RWPE2 (cell line): Measurements from ENCODE around the gene FER.
A peak's percentile ranks its signal among the peaks of the same experiment; 100 is the strongest.

Source experiments
- ATAC-seq: fragments of 200-7000 bp; cut with Tn5 transposase; 3 replicates; pipeline ENCODE4 v1.9.1; 2021; ENCODE audit warnings: low read depth
- DNase-seq: peaks from one replicate; pipeline ENCODE4 v3.0.0-alpha.2; 2020; ENCODE audit warnings: low spot score
- H3K27ac ChIP-seq: fragments of 450-650 bp; 2 replicates; pipeline ENCODE4 v1.5.1; 2017; ENCODE audit warnings: mild to moderate bottlenecking; ENCODE audit not compliant: poor library complexity, severe bottlenecking
- H3K27me3 ChIP-seq: fragments of 250-450 bp; sonication (Bioruptor Pico); 2 replicates; pipeline ENCODE4 v1.5.1; 2021; ENCODE audit warnings: mild to moderate bottlenecking, moderate library complexity; ENCODE audit not compliant: insufficient read depth, poor library complexity, severe bottlenecking
- H3K36me3 ChIP-seq: fragments of 250-450 bp; sonication (Bioruptor Pico); 2 replicates; pipeline ENCODE4 v1.5.1; 2020; ENCODE audit warnings: low read depth, mild to moderate bottlenecking, moderate library complexity
- H3K4me1 ChIP-seq: fragments of 250-450 bp; sonication (Bioruptor Pico); 2 replicates; pipeline ENCODE4 v1.5.1; 2021; ENCODE audit warnings: mild to moderate bottlenecking, moderate library complexity; ENCODE audit not compliant: insufficient read depth, poor library complexity, severe bottlenecking
- H3K4me3 ChIP-seq: fragments of 250-450 bp; sonication (Bioruptor Pico); 2 replicates; pipeline ENCODE4 v1.5.1; 2021; ENCODE audit warnings: mild to moderate bottlenecking, moderate library complexity; ENCODE audit not compliant: severe bottlenecking
- H3K9me3 ChIP-seq: fragments of 250-450 bp; sonication (Bioruptor Pico); 2 replicates; pipeline ENCODE4 v1.5.1; 2021; ENCODE audit warnings: mild to moderate bottlenecking, moderate library complexity; ENCODE audit not compliant: severe bottlenecking
- TF ChIP-seq, protein P1 (sequence below): fragments of 450-650 bp; IDR thresholded peaks from one replicate; pipeline ENCODE4 v1.5.1; 2017; ENCODE audit warnings: mild to moderate bottlenecking, moderate library complexity; ENCODE audit not compliant: poor library complexity, severe bottlenecking

FER gene

DNA sequence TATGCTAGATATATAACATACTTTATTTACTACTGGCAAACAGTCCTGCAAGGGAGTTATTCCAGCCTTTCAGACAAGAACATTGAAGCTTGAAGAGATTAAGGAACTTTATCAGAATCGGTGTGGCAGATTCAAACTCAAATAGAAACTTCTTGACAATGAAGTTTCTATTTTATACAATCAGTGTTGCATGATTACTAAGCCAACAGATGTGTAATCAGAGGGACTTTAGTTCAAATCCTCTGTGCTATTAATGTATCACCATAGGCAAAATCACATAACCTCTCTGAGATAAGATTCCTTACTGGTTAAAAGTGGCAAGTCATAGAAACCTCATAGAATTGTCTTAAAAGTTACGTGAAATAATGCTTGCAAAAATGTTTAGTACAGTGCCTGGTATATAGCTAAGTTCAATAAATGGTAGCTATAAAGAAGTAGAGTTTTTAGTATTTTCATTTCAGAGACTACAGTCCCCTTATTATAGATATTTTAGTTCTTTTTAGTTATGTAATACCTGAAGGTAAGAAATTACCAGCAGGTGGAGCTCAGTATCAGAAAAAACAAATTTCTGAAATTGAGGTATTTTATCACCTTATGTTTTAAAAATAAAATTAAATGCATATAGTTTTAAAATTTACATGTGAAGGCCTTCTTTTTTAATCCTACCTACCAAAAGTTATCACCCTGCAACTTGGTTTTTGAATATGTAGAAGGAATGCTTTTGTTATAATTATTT is 172.1 kb downstream of the FER start:
- Histone ChIP-seq H3K9me3 (no peaks in the 10 kb centered on the region), H3K36me3 (no peaks in the 10 kb centered on the region), H3K27ac (no peak overlapping the region), H3K27me3 (no peaks in the 10 kb centered on the region), H3K4me3 (no peak overlapping the region), H3K4me1 (no peaks in the 10 kb centered on the region)
- DNase-seq (no peak), ATAC-seq (no peak)
- TF ChIP-seq, protein P1, sequence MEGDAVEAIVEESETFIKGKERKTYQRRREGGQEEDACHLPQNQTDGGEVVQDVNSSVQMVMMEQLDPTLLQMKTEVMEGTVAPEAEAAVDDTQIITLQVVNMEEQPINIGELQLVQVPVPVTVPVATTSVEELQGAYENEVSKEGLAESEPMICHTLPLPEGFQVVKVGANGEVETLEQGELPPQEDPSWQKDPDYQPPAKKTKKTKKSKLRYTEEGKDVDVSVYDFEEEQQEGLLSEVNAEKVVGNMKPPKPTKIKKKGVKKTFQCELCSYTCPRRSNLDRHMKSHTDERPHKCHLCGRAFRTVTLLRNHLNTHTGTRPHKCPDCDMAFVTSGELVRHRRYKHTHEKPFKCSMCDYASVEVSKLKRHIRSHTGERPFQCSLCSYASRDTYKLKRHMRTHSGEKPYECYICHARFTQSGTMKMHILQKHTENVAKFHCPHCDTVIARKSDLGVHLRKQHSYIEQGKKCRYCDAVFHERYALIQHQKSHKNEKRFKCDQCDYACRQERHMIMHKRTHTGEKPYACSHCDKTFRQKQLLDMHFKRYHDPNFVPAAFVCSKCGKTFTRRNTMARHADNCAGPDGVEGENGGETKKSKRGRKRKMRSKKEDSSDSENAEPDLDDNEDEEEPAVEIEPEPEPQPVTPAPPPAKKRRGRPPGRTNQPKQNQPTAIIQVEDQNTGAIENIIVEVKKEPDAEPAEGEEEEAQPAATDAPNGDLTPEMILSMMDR = peak; percentile 81

DNA sequence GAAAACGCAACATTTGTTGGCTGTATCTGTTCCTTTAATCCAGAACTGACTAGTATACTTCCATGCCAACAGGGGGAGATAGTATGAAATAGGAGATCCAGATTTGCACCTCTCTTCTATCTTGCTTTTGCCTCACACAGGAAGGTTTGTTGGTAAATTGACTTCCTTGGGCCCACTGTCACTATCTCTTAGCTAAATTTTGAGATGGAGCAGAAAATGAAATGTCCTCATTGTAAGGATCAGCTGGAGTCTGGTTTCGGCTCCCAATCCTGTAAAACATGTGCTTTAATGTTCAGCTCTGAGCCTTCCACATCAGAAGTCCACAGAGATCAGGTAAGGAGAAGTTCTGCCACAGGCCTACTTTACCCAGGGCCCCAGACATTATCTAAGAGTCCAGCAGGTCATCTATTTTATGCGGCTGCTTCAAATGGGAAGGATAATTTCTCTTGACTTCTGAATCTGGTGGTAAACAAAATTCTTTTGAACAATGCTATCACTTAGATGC is 176.8 kb downstream of the FER start:
- Histone ChIP-seq H3K36me3 (no peaks in the 10 kb centered on the region), H3K27me3 (no peaks in the 10 kb centered on the region), H3K9me3 (no peaks in the 10 kb centered on the region), H3K27ac (no peak overlapping the region), H3K4me3 (no peak overlapping the region), H3K4me1 (peaks cover 5% of the 10 kb centered on the region)
- ATAC-seq (no peak), DNase-seq (no peak)
- TF ChIP-seq, protein P1 = no peak

DNA sequence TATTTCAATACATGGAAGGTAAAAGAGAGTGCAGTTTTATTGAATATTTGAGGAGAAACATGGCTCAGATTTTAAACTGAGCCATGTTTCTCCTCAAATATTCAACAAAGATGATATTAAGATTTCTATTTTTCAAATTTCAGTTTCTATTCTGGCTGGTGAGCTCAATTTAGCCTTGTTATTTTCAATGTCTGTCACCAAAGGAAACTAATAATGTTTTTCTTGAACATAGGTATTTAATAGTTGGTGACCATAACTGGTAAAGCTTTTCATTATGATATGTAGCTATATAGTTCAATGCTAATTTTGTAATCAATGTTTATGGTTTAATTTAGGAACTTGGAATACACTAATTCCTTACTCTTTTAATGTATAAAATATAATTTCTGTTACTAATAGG is 177.4 kb downstream of the FER start:
- H3K9me3 ChIP-seq = no peaks in the 10 kb centered on the region
- peaks cover 5% of the 10 kb centered on the region for H3K4me1 ChIP-seq
- DNase-seq = no peak
- H3K36me3 ChIP-seq = no peaks in the 10 kb centered on the region
- H3K4me3 ChIP-seq = no peak overlapping the region
- no peak for ATAC-seq
- H3K27me3 ChIP-seq = no peaks in the 10 kb centered on the region
- no peak overlapping the region for H3K27ac ChIP-seq
- TF ChIP-seq, protein P1 = no peak

GRCh38 chr5:108930107-108930506 is 182.4 kb downstream of the FER start:
- DNase-seq (no peak), ATAC-seq (no peak)
- Histone ChIP-seq H3K9me3 (no peaks in the 10 kb centered on the region), H3K27ac (no peak overlapping the region), H3K4me1 (peaks cover 5% of the 10 kb centered on the region), H3K4me3 (no peak overlapping the region), H3K27me3 (no peaks in the 10 kb centered on the region), H3K36me3 (peaks cover 5% of the 10 kb centered on the region; the same call in 1 of the 2 replicates)
- TF ChIP-seq, protein P1 = no peak

DNA sequence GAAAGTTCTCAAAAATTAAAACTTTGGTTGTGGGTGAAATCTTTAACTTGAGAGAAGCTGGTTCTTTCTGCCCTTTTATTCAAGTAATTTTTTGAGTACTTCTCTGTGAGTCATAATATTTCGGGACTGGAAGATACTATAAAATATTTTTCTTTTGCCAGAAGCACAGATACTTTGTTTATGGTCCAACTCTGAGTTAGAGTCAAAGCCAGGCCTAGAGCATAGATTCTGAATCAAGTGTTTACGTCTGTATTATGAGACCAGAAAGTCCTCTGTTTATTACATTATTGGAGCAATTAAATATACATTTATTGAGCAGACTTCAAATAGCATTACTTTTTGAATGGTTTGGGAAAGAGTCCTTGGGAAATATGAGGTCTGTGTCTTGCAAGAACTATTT is 187.9 kb downstream of the FER start:
- Histone ChIP-seq H3K36me3 (peaks cover 5% of the 10 kb centered on the region; the same call in 1 of the 2 replicates), H3K27me3 (no peaks in the 10 kb centered on the region), H3K9me3 (no peaks in the 10 kb centered on the region), H3K27ac (no peak overlapping the region), H3K4me1 (no peaks in the 10 kb centered on the region), H3K4me3 (no peak overlapping the region)
- no peak for DNase-seq
- TF ChIP-seq, protein P1 = no peak
- ATAC-seq = no peak
